Natural killer cell (primary cell): Measurements from ENCODE around the gene TCEAL5. TPM values are rescaled to one million over a fixed set of nuclear protein-coding genes. Genes with fewer than 3 reads are reported as not detected.
"Not testable (repeated sequence)": the region's sequence is repeated elsewhere in the genome, so short reads cannot be mapped to it uniquely, and the experiment has no call there.

Source experiments
- ATAC-seq, 3 donors: fragments of 150-1000 bp in 2 of 3; fragments of 200-7000 bp in 1 of 3; cut with Tn5 transposase; 1 replicate in 1 of 3; 2 replicates in 2 of 3; pipeline ENCODE4 v1.10.0; 2021; ENCODE audit warnings: mild to moderate bottlenecking in 2 of 3, moderate library complexity in 2 of 3
- DNase-seq, 2 donors: peaks; one replicate each; pipeline versions ENCODE4 v3.0.0 to v3.0.0-alpha.2; 2013 to 2021; ENCODE audit warnings: mixed read lengths in 1 of 2
- H3K27ac ChIP-seq: one replicate; pipeline ENCODE4 v1.5.1; 2013; ENCODE audit warnings: mild to moderate bottlenecking, low read length
- H3K27me3 ChIP-seq: one replicate; pipeline ENCODE4 v1.6.1; 2013; ENCODE audit warnings: low read length; ENCODE audit not compliant: control insufficient read depth, insufficient read depth
- H3K36me3 ChIP-seq: one replicate; pipeline ENCODE4 v1.6.1; 2013; ENCODE audit warnings: low read length; ENCODE audit not compliant: control insufficient read depth, insufficient read depth
- H3K4me1 ChIP-seq: one replicate; pipeline ENCODE4 v1.6.1; 2013; ENCODE audit warnings: low read length; ENCODE audit not compliant: control insufficient read depth, insufficient read depth
- H3K4me3 ChIP-seq: one replicate; pipeline ENCODE4 v1.5.1; 2013; ENCODE audit warnings: low read length
- H3K9me3 ChIP-seq: one replicate; pipeline ENCODE4 v1.6.1; 2013; ENCODE audit warnings: low read length; ENCODE audit not compliant: control insufficient read depth, insufficient read depth
- H3K27ac Mint-ChIP-seq, 2 donors: one replicate each; pipeline ENCODE4 v1.8.0; 2022; ENCODE audit warnings: mild to moderate bottlenecking in 2 of 2, mixed read lengths in 2 of 2, moderate library complexity in 1 of 2
- H3K27me3 Mint-ChIP-seq, 2 donors: one replicate each; pipeline ENCODE4 v1.8.0; 2022; ENCODE audit warnings: low read depth in 2 of 2, mixed read lengths in 2 of 2
- H3K36me3 Mint-ChIP-seq: one replicate; pipeline ENCODE4 v1.8.0; 2022; ENCODE audit warnings: mixed read lengths
- H3K4me1 Mint-ChIP-seq, 2 donors: one replicate each; pipeline ENCODE4 v1.8.0; 2022; ENCODE audit warnings: mixed read lengths in 2 of 2
- H3K4me3 Mint-ChIP-seq: one replicate; pipeline ENCODE4 v1.8.0; 2022; ENCODE audit warnings: mild to moderate bottlenecking, moderate library complexity, mixed read lengths
- H3K9me3 Mint-ChIP-seq, 2 donors: one replicate each; pipeline ENCODE4 v1.8.0; 2022; ENCODE audit warnings: mixed read lengths in 2 of 2
- WGBS: methylation state at CpG from one replicate; pipeline ENCODE4 v1.1.7; 2013; ENCODE audit warnings: missing lambda C conversion rate; ENCODE audit not compliant: insufficient coverage; 5-methylcytosine and 5-hydroxymethylcytosine counted together
- intact Hi-C: fragments of 100-400 bp; cut with micrococcal nuclease; formaldehyde crosslinking; loops from one replicate; pipeline ENCODE4 v1.14.2; 2022
- total RNA-seq, 4 donors: library from RNA; stranded (reverse); fragments of 120-200 nt in 1 of 4; gene quantifications; one replicate each; pipeline versions ENCODE4 v1.2.3 to v1.2.4, GENCODE V29; 2013 to 2022
- TF ChIP-seq, protein P1 (sequence below): fragments of 200-600 bp; IDR thresholded peaks from one replicate; pipeline ENCODE4 v1.8.0; 2022; ENCODE audit warnings: antibody characterized with exemption

The TCEAL5 gene
- total RNA-seq, 3 donors from 2014 or later (not counting 1 experiment from before 2014, with no cell fraction given): not detected

GRCh38 chrX:103234869-103235268, 41.7 kb downstream of the TCEAL5 start:
- H3K4me3 Mint-ChIP-seq: no peak overlapping the region
- Histone ChIP-seq H3K9me3 (no peaks in the 10 kb centered on the region), H3K36me3 (no peaks in the 10 kb centered on the region), H3K4me1 (no peaks in the 10 kb centered on the region), H3K27ac (no peak overlapping the region), H3K4me3 (no peak overlapping the region), H3K27me3 (no peaks in the 10 kb centered on the region)
- intact Hi-C loops: no loop called here
- ATAC-seq (no peak), DNase-seq (no peak)
- no peaks in the 10 kb centered on the region for H3K9me3 Mint-ChIP-seq
- H3K27ac Mint-ChIP-seq: no peak overlapping the region
- H3K27me3 Mint-ChIP-seq: peaks cover 4 to 21% of the 10 kb centered on the region in 2 donors
- WGBS: no CpG with 5 or more reads among the region's 1 CpG
- TF ChIP-seq, protein P1, sequence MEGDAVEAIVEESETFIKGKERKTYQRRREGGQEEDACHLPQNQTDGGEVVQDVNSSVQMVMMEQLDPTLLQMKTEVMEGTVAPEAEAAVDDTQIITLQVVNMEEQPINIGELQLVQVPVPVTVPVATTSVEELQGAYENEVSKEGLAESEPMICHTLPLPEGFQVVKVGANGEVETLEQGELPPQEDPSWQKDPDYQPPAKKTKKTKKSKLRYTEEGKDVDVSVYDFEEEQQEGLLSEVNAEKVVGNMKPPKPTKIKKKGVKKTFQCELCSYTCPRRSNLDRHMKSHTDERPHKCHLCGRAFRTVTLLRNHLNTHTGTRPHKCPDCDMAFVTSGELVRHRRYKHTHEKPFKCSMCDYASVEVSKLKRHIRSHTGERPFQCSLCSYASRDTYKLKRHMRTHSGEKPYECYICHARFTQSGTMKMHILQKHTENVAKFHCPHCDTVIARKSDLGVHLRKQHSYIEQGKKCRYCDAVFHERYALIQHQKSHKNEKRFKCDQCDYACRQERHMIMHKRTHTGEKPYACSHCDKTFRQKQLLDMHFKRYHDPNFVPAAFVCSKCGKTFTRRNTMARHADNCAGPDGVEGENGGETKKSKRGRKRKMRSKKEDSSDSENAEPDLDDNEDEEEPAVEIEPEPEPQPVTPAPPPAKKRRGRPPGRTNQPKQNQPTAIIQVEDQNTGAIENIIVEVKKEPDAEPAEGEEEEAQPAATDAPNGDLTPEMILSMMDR: no peak
- no peaks in the 10 kb centered on the region for H3K4me1 Mint-ChIP-seq
- H3K36me3 Mint-ChIP-seq: no peaks in the 10 kb centered on the region

- H3K4me1 ChIP-seq: no peaks in the 10 kb centered on the region
- H3K27me3 ChIP-seq: no peaks in the 10 kb centered on the region
- H3K4me1 Mint-ChIP-seq: no peaks in the 10 kb centered on the region
- 97% methylated on average over 2 of the region's 2 CpGs for WGBS
- H3K27ac Mint-ChIP-seq: no peak overlapping the region
- H3K4me3 Mint-ChIP-seq: no peak overlapping the region
- peaks cover 4 to 21% of the 10 kb centered on the region in 2 donors for H3K27me3 Mint-ChIP-seq
- ATAC-seq (no peak), DNase-seq (no peak)
- intact Hi-C loops: no loop called here
- no peaks in the 10 kb centered on the region for H3K9me3 ChIP-seq
- no peak overlapping the region for H3K4me3 ChIP-seq
- no peaks in the 10 kb centered on the region for H3K9me3 Mint-ChIP-seq
- no peaks in the 10 kb centered on the region for H3K36me3 Mint-ChIP-seq
- no peak overlapping the region for H3K27ac ChIP-seq
- TF ChIP-seq, protein P1: no peak
- H3K36me3 ChIP-seq: no peaks in the 10 kb centered on the region
Measured at GRCh38 chrX:103233263-103233662, 43.3 kb downstream of the TCEAL5 start.

GRCh38 chrX:103225918-103226317, 50.6 kb downstream of the TCEAL5 start:
- H3K4me3 ChIP-seq, H3K4me1 Mint-ChIP-seq, H3K27ac ChIP-seq, H3K27ac Mint-ChIP-seq, ATAC-seq, H3K4me1 ChIP-seq, H3K36me3 Mint-ChIP-seq, H3K36me3 ChIP-seq, H3K27me3 ChIP-seq, H3K9me3 Mint-ChIP-seq, intact Hi-C loops, DNase-seq, H3K9me3 ChIP-seq, H3K4me3 Mint-ChIP-seq: not testable (repeated sequence)
- no CpG with 5 or more reads among the region's 4 CpGs for WGBS
- peaks cover 25 to 46% of the 10 kb centered on the region in 2 donors for H3K27me3 Mint-ChIP-seq

Other genes starting within 250 kb of the TCEAL5 start
- under 1 TPM in 1 of 3 donors, not detected in 2; 0.59 TPM for gene BEX1, start 212.6 kb downstream of the TCEAL5 start, total RNA-seq
- not detected for gene NXF3, start 183.6 kb downstream of the TCEAL5 start, total RNA-seq
- gene BEX4, start 61.6 kb downstream of the TCEAL5 start, total RNA-seq: 10 to 100 TPM; 30.8 to 53.4 (median 47.1) TPM
- gene TCEAL8, start 21.6 kb downstream of the TCEAL5 start, total RNA-seq: 10 to 100 TPM; 17.2 to 26.5 (median 22.1) TPM
- gene BEX2, start 34.2 kb upstream of the TCEAL5 start, total RNA-seq: 10 to 100 TPM; 11.6 to 25.2 (median 16.8) TPM
- not detected for gene TCEAL7, start 53.5 kb upstream of the TCEAL5 start, total RNA-seq
- under 1 TPM in 1 of 3 donors, not detected in 2; 0.40 TPM for gene TCEAL9, start 79.8 kb upstream of the TCEAL5 start, total RNA-seq
- 1 to 10 TPM; 1.0 to 2.8 (median 1.7) TPM for gene BEX3, start 99.8 kb upstream of the TCEAL5 start, total RNA-seq
- gene RAB40A, start 242.7 kb upstream of the TCEAL5 start, total RNA-seq: not detected